C1 segment of cervical spinal cord (tissue), 14 donors: ENCODE data around the gene SVEP1.
A peak's percentile ranks its signal among the peaks of the same experiment; 100 is the strongest.
"Not testable (repeated sequence)": the region's sequence is repeated elsewhere in the genome, so short reads cannot be mapped to it uniquely, and the experiment has no call there.

ENCODE experiments used
- DNase-seq, 14 donors: peaks; one replicate each; lab custom pipeline; 2025; lab: John Stamatoyannopoulos, UW

The SVEP1 gene

GRCh38 chr9:110447476-110447875 is 132.1 kb downstream of the SVEP1 start:
- no peak for DNase-seq

- DNase-seq, result no peak
Measured at GRCh38 chr9:110446171-110446570, 133.4 kb downstream of the SVEP1 start.

- DNase-seq, result no peak
Measured at GRCh38 chr9:110444911-110445310, 134.6 kb downstream of the SVEP1 start.

- no peak for DNase-seq
Measured at GRCh38 chr9:110443866-110444220, 135.7 kb downstream of the SVEP1 start.

GRCh38 chr9:110443146-110443865 is 136.2 kb downstream of the SVEP1 start:
- peak in 1 of 14 donors; percentile 28 for DNase-seq

- no peak for DNase-seq
Measured at GRCh38 chr9:110440796-110441195, 138.7 kb downstream of the SVEP1 start.

GRCh38 chr9:110440172-110440571 is 139.4 kb downstream of the SVEP1 start:
- peak in 1 of 14 donors; percentile 16 for DNase-seq

GRCh38 chr9:110432253-110432652 is 147.3 kb downstream of the SVEP1 start:
- DNase-seq, result peak in 2 of 14 donors; percentile 9 to 28

- no peak for DNase-seq
Measured at GRCh38 chr9:110429453-110429852, 150.1 kb downstream of the SVEP1 start.

- peak in 7 of 14 donors; percentile 0 to 49 (median 12) for DNase-seq
Measured at GRCh38 chr9:110427497-110428104, 151.9 kb downstream of the SVEP1 start.

GRCh38 chr9:110426052-110426709 is 153.4 kb downstream of the SVEP1 start:
- no peak for DNase-seq

GRCh38 chr9:110414471-110414870 is 165.1 kb downstream of the SVEP1 start:
- no peak for DNase-seq

GRCh38 chr9:110410961-110411360 is 168.6 kb downstream of the SVEP1 start:
- DNase-seq, result no peak

- no peak for DNase-seq
Measured at GRCh38 chr9:110408598-110408997, 170.9 kb downstream of the SVEP1 start.

GRCh38 chr9:110405858-110406443 is 173.6 kb downstream of the SVEP1 start:
- DNase-seq, result no peak

GRCh38 chr9:110404473-110404872 is 175.1 kb downstream of the SVEP1 start:
- no peak for DNase-seq

- no peak for DNase-seq
Measured at GRCh38 chr9:110399983-110400382, 179.6 kb downstream of the SVEP1 start.

- DNase-seq, result not testable (repeated sequence)
Measured at GRCh38 chr9:110398992-110399391, 180.5 kb downstream of the SVEP1 start.

- DNase-seq, result no peak
Measured at GRCh38 chr9:110391826-110392485, 187.6 kb downstream of the SVEP1 start.

GRCh38 chr9:110389148-110389750 is 190.3 kb downstream of the SVEP1 start:
- no peak for DNase-seq

- DNase-seq, result no peak
Measured at GRCh38 chr9:110383491-110383890, 196.1 kb downstream of the SVEP1 start.
